HUES6 (cell line): ENCODE results near the gene IRS2.

Experiments
- H3K27ac ChIP-seq: 2 replicates; pipeline ENCODE4 v1.7.0; 2013; ENCODE audit warnings: low read depth, mild to moderate bottlenecking, low read length, inconsistent platforms
- H3K27me3 ChIP-seq: 2 replicates; pipeline ENCODE4 v1.6.1; 2013; ENCODE audit warnings: low read length; ENCODE audit not compliant: control insufficient read depth, insufficient read depth
- H3K36me3 ChIP-seq: 2 replicates; pipeline ENCODE4 v1.6.1; 2013; ENCODE audit warnings: low read length; ENCODE audit not compliant: control insufficient read depth, insufficient read depth
- H3K4me1 ChIP-seq: 2 replicates; pipeline ENCODE4 v1.6.1; 2013; ENCODE audit warnings: low read length; ENCODE audit not compliant: control insufficient read depth, insufficient read depth
- H3K4me3 ChIP-seq: 2 replicates; pipeline ENCODE4 v1.5.1; 2013; ENCODE audit warnings: low read depth, low read length
- H3K9ac ChIP-seq: one replicate; pipeline ENCODE4 v1.6.1; 2013; ENCODE audit warnings: mild to moderate bottlenecking, low read length
- H3K9me3 ChIP-seq: 2 replicates; pipeline ENCODE4 v1.6.1; 2013; ENCODE audit warnings: low read depth, low read length; ENCODE audit not compliant: control insufficient read depth, insufficient read depth

IRS2 gene

GRCh38 chr13:109778102-109778542, 8.3 kb downstream of the IRS2 start:
- Histone ChIP-seq H3K9ac (no peak overlapping the region), H3K4me1 (peaks cover 26% of the 10 kb centered on the region), H3K36me3 (peaks cover 4% of the 10 kb centered on the region; the same call in 1 of the 2 replicates), H3K9me3 (no peaks in the 10 kb centered on the region), H3K27me3 (no peaks in the 10 kb centered on the region), H3K27ac (no peak overlapping the region), H3K4me3 (no peak overlapping the region)

DNA sequence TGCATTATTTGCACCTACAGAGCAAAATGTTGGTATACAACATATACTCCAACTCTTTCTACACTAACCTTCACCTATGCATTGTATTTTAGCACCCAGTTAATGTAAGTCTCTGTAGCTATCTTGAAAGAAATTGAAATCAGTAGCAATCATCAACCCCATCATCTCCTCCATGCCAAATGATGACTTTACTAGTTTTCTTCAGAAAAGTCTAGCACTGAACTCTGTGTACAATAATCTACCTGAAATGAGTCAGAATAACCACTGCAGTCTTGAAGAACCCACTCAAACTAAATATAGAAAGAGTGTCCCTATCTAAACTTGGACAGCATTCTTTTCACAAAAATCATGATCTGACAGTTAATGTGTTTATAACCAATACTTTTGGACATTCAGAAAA, 9.8 kb downstream of the IRS2 start:
- Histone ChIP-seq H3K36me3 (peaks cover 4% of the 10 kb centered on the region; the same call in 1 of the 2 replicates), H3K27me3 (no peaks in the 10 kb centered on the region), H3K9me3 (no peaks in the 10 kb centered on the region), H3K4me1 (peaks cover 24% of the 10 kb centered on the region), H3K4me3 (no peak overlapping the region), H3K9ac (no peak overlapping the region), H3K27ac (no peak overlapping the region)

- no peaks in the 10 kb centered on the region for H3K9me3 ChIP-seq
- no peak overlapping the region for H3K9ac ChIP-seq
- no peak overlapping the region for H3K27ac ChIP-seq
- H3K4me3 ChIP-seq, result no peak overlapping the region
- no peaks in the 10 kb centered on the region for H3K27me3 ChIP-seq
- peaks cover 2% of the 10 kb centered on the region for H3K4me1 ChIP-seq
- no peaks in the 10 kb centered on the region for H3K36me3 ChIP-seq
Measured at GRCh38 chr13:109773786-109774185, 12.6 kb downstream of the IRS2 start.

- H3K9ac ChIP-seq, result no peak overlapping the region
- no peak overlapping the region for H3K4me3 ChIP-seq
- no peaks in the 10 kb centered on the region for H3K9me3 ChIP-seq
- H3K27me3 ChIP-seq, result no peaks in the 10 kb centered on the region
- H3K36me3 ChIP-seq, result no peaks in the 10 kb centered on the region
- no peak overlapping the region for H3K27ac ChIP-seq
- H3K4me1 ChIP-seq, result no peaks in the 10 kb centered on the region
Measured at GRCh38 chr13:109773276-109773675, 13.1 kb downstream of the IRS2 start.

DNA sequence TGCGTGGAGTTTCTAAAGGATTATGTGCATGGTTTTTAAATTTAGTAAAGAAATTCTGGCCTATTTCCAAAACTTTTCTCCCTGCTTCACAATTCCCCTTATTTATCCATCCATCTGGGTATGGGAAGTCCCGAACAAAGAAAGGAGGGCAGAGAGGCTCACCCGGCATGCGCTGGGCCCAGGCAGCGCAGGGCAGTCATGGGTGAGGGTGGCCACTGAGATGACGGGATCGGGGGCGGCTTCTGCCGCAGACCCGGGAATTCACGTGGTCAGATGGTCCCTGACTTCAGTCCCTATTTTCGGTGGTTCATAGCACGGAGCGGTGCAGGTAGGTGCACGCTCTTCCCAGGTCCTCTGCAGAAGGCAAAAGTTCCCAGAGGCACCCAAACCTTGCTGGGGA, 14.5 kb downstream of the IRS2 start:
- Histone ChIP-seq H3K27ac (no peak overlapping the region), H3K27me3 (no peaks in the 10 kb centered on the region), H3K4me3 (no peak overlapping the region), H3K36me3 (no peaks in the 10 kb centered on the region), H3K4me1 (no peaks in the 10 kb centered on the region), H3K9ac (no peak overlapping the region), H3K9me3 (no peaks in the 10 kb centered on the region)

GRCh38 chr13:109770436-109770835, 15.9 kb downstream of the IRS2 start:
- H3K36me3 ChIP-seq, result no peaks in the 10 kb centered on the region
- no peaks in the 10 kb centered on the region for H3K9me3 ChIP-seq
- no peak overlapping the region for H3K9ac ChIP-seq
- H3K27ac ChIP-seq, result no peak overlapping the region
- H3K4me3 ChIP-seq, result no peak overlapping the region
- H3K27me3 ChIP-seq, result no peaks in the 10 kb centered on the region
- H3K4me1 ChIP-seq, result no peaks in the 10 kb centered on the region

GRCh38 chr13:109769921-109770320, 16.5 kb downstream of the IRS2 start:
- Histone ChIP-seq H3K36me3 (no peaks in the 10 kb centered on the region), H3K27ac (no peak overlapping the region), H3K9ac (no peak overlapping the region), H3K4me3 (no peak overlapping the region), H3K27me3 (no peaks in the 10 kb centered on the region), H3K9me3 (no peaks in the 10 kb centered on the region), H3K4me1 (no peaks in the 10 kb centered on the region)

- no peaks in the 10 kb centered on the region for H3K36me3 ChIP-seq
- no peak overlapping the region for H3K9ac ChIP-seq
- no peak overlapping the region for H3K27ac ChIP-seq
- H3K4me1 ChIP-seq, result peaks cover 5% of the 10 kb centered on the region; the same call in 1 of the 2 replicates
- no peaks in the 10 kb centered on the region for H3K9me3 ChIP-seq
- H3K27me3 ChIP-seq, result no peaks in the 10 kb centered on the region
- H3K4me3 ChIP-seq, result no peak overlapping the region
Measured at GRCh38 chr13:109769275-109769674, 17.1 kb downstream of the IRS2 start.

DNA sequence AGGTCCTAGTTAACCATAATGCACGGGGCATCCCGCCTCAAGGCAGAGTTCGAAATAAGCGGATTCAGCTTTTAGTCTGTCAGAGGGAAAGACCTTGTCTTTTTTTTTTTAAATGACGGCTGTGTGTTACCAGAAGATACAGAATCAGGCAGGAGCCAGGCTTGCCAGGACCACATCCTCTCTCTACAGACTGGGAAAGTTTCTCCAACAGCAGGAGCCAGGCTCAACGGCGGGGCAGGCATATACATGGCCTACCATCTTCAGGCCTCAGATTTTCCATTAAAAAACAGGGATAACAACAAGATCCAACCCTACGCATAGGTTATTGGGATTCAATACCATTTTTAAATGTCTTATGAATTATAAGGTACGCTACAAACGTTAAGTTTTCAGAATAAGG, 17.8 kb downstream of the IRS2 start:
- H3K27me3 ChIP-seq, result no peaks in the 10 kb centered on the region
- H3K9ac ChIP-seq, result no peak overlapping the region
- no peak overlapping the region for H3K27ac ChIP-seq
- peaks cover 5% of the 10 kb centered on the region; the same call in 1 of the 2 replicates for H3K4me1 ChIP-seq
- no peaks in the 10 kb centered on the region for H3K9me3 ChIP-seq
- H3K36me3 ChIP-seq, result no peaks in the 10 kb centered on the region
- H3K4me3 ChIP-seq, result no peak overlapping the region

DNA sequence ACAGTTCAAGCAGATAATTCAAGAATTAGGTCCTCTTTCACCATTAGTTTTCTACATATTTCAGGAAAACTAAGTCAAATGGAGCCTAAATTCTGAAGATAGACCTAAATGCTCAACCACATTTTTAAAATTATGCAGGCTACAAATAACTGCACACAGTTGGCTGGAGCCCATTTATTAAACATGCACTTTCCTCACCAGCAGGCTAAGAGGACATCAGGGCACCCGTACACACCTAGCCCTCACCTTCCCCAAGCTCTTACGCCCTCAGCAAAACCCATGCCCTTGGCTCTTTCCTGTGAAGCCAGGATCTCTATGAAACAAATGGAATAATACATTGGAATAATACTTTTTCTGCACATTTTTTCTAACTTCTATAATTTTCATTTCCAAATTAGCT, 18.2 kb downstream of the IRS2 start:
- H3K9me3 ChIP-seq, result no peaks in the 10 kb centered on the region
- no peaks in the 10 kb centered on the region for H3K36me3 ChIP-seq
- no peak overlapping the region for H3K27ac ChIP-seq
- no peak overlapping the region for H3K4me3 ChIP-seq
- no peaks in the 10 kb centered on the region for H3K27me3 ChIP-seq
- H3K4me1 ChIP-seq, result peaks cover 5% of the 10 kb centered on the region; the same call in 1 of the 2 replicates
- H3K9ac ChIP-seq, result no peak overlapping the region

- Histone ChIP-seq H3K9ac (no peak overlapping the region), H3K4me3 (no peak overlapping the region), H3K27me3 (no peaks in the 10 kb centered on the region), H3K9me3 (no peaks in the 10 kb centered on the region), H3K36me3 (no peaks in the 10 kb centered on the region), H3K4me1 (peaks cover 5% of the 10 kb centered on the region; the same call in 1 of the 2 replicates), H3K27ac (no peak overlapping the region)
Measured at GRCh38 chr13:109767023-109767422, 19.4 kb downstream of the IRS2 start.
